Right lobe of liver (tissue), 4 donors: ENCODE data around the gene IRF4.

ENCODE experiments used
- CTCF ChIP-seq, 4 donors: fragments of 200-600 bp in 3 of 4; fragments of 450-650 bp in 1 of 4; IDR thresholded peaks; one replicate each; pipeline versions ENCODE4 v1.5.1 to v1.8.0; 2016 to 2022; ENCODE audit warnings: antibody characterized with exemption in 4 of 4, mild to moderate bottlenecking in 2 of 4
- POLR2A ChIP-seq: fragments of 450-650 bp; IDR thresholded peaks from one replicate; pipeline ENCODE4 v1.6.1; 2017; ENCODE audit warnings: antibody characterized with exemption, mild to moderate bottlenecking
- donor health status: DM: no; HTN: no; CAD: no.
- donor health status: DM: no; HTN: no; CAD: no.
- donor health status: DM: no; HTN: yes; CAD: no.

DNA sequence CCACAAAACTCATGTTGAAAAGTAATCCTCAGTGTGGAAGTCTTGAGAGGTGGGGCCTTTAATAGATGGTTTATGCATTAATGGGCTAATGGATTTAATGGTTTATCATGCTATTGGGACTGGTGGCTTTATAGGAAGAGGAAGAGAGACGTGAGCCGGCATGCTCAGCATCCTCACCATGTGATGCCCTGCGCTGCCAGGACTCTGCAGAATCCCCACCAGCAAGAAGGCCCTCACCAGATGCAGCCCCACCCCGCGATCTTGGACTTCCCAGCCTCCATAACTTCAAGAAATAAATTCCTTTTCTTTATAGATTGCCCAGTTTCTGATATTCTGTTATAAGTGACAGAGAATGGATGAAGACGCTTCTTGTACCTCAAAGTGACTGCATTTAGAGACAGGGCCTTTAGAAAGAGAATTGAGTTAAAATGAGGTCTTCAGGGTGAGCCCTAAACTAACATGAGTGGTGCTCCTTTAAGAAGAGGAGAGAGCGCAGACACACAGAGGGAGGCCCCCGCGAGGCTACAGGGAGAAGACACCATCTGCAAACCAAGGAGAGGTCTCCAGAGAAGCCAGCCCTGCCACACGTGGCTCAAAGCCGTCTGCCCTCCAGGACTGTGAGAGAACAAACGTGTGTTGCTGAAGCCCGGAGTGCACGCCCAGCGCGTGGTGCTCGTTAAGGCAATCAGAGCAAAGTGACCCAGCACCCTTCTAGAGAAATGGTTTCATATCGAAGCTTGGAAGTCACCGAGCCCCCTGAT lies 56.9 kb downstream of the IRF4 start:
- TF ChIP-seq CTCF (IDR thresholded peaks at IDR 0.05) (no peak), POLR2A (no peak)
